HG03571 (cell line): ENCODE measurements around the gene ACP2.

Experiments
- ATAC-seq: cut with Tn5 transposase; IDR thresholded peaks from one replicate; pipeline ENCODE4 v1.9.1; 2021; ENCODE audit not compliant: unreplicated experiment

The ACP2 gene

GRCh38 chr11:47248664-47249377, at the start of gene ACP2:
Gene ACP2 (minus strand): TSS chr11:47248814. CDS start chr11:47248789, 25 bp downstream.
- ATAC-seq, result peak; percentile 90

GRCh38 chr11:47296045-47296444, 47.4 kb upstream of the ACP2 start:
- no peak for ATAC-seq

GRCh38 chr11:47295385-47295784, 46.8 kb upstream of the ACP2 start:
- no peak for ATAC-seq

- ATAC-seq, result no peak
Measured at GRCh38 chr11:47289856-47290255, 41.2 kb upstream of the ACP2 start.

GRCh38 chr11:47288066-47288465, 39.5 kb upstream of the ACP2 start:
- no peak for ATAC-seq

- no peak for ATAC-seq
Measured at GRCh38 chr11:47285969-47286770, 37.6 kb upstream of the ACP2 start.

GRCh38 chr11:47284151-47284550, 35.5 kb upstream of the ACP2 start:
- no peak for ATAC-seq

- no peak for ATAC-seq
Measured at GRCh38 chr11:47282462-47282861, 33.8 kb upstream of the ACP2 start.

- no peak for ATAC-seq
Measured at GRCh38 chr11:47280860-47281259, 32.2 kb upstream of the ACP2 start.

- no peak for ATAC-seq
Measured at GRCh38 chr11:47280099-47280498, 31.5 kb upstream of the ACP2 start.

- no peak for ATAC-seq
Measured at GRCh38 chr11:47278769-47279168, 30.2 kb upstream of the ACP2 start.

- no peak for ATAC-seq
Measured at GRCh38 chr11:47278058-47278457, 29.4 kb upstream of the ACP2 start.

GRCh38 chr11:47276923-47277322, 28.3 kb upstream of the ACP2 start:
- no peak for ATAC-seq

GRCh38 chr11:47274495-47275235, 26.1 kb upstream of the ACP2 start:
- no peak for ATAC-seq

- no peak for ATAC-seq
Measured at GRCh38 chr11:47272706-47273105, 24.1 kb upstream of the ACP2 start.

GRCh38 chr11:47271961-47272661, 23.5 kb upstream of the ACP2 start:
- no peak for ATAC-seq

- ATAC-seq, result no peak
Measured at GRCh38 chr11:47271328-47271727, 22.7 kb upstream of the ACP2 start.

- no peak for ATAC-seq
Measured at GRCh38 chr11:47270331-47271271, 22.0 kb upstream of the ACP2 start.

- peak; percentile 70 for ATAC-seq
Measured at GRCh38 chr11:47269829-47270305, 21.3 kb upstream of the ACP2 start, which contains the start of gene MADD. Gene MADD (plus strand): TSS chr11:47270133.
